Measurements from ENCODE around the gene ACOXL.

GRCh38 chr2:110764931-110765330, 32.6 kb downstream of the ACOXL start:
- TF ChIP-seq CTCF (IDR thresholded peaks at IDR 0.05): no peak
- TF ChIP-seq POLR2A (IDR thresholded peaks at IDR 0.05): no peak

Measured in ovary (tissue), 3 donors.